ENCODE results near the gene SORCS2.

Gene SORCS2

GRCh38 chr4:7399440-7400234 is 207.3 kb downstream of the SORCS2 start:
- in situ Hi-C loops (cut with MboI; ENCODE audit: low sequenced_read_pairs), result no loop called here

GRCh38 chr4:7400671-7401298 is 208.4 kb downstream of the SORCS2 start:
- in situ Hi-C loops (cut with MboI; ENCODE audit: low sequenced_read_pairs), result no loop called here

GRCh38 chr4:7402526-7402925 is 210.2 kb downstream of the SORCS2 start:
- in situ Hi-C loops (cut with MboI; ENCODE audit: low sequenced_read_pairs), result no loop called here

GRCh38 chr4:7403001-7403400 is 210.7 kb downstream of the SORCS2 start:
- in situ Hi-C loops (cut with MboI; ENCODE audit: low sequenced_read_pairs), result no loop called here

- in situ Hi-C loops (cut with MboI; ENCODE audit: low sequenced_read_pairs), result no loop called here
Measured at GRCh38 chr4:7408166-7408565, 215.8 kb downstream of the SORCS2 start.

- in situ Hi-C loops (cut with MboI; ENCODE audit: low sequenced_read_pairs), result no loop called here
Measured at GRCh38 chr4:7410446-7410845, 218.1 kb downstream of the SORCS2 start.

GRCh38 chr4:7411491-7411890 is 219.2 kb downstream of the SORCS2 start:
- in situ Hi-C loops (cut with MboI; ENCODE audit: low sequenced_read_pairs), result no loop called here

GRCh38 chr4:7411896-7412553 is 219.7 kb downstream of the SORCS2 start:
- in situ Hi-C loops (cut with MboI; ENCODE audit: low sequenced_read_pairs), result no loop called here

- in situ Hi-C loops (cut with MboI; ENCODE audit: low sequenced_read_pairs), result no loop called here
Measured at GRCh38 chr4:7412554-7412912, 220.2 kb downstream of the SORCS2 start.

- in situ Hi-C loops (cut with MboI; ENCODE audit: low sequenced_read_pairs), result no loop called here
Measured at GRCh38 chr4:7414046-7414445, 221.7 kb downstream of the SORCS2 start.

- in situ Hi-C loops (cut with MboI; ENCODE audit: low sequenced_read_pairs), result no loop called here
Measured at GRCh38 chr4:7414736-7415510, 222.6 kb downstream of the SORCS2 start.

GRCh38 chr4:7415927-7416686 is 223.8 kb downstream of the SORCS2 start:
- in situ Hi-C loops (cut with MboI; ENCODE audit: low sequenced_read_pairs), result no loop called here

- in situ Hi-C loops (cut with MboI; ENCODE audit: low sequenced_read_pairs), result no loop called here
Measured at GRCh38 chr4:7416745-7417432, 224.6 kb downstream of the SORCS2 start.

GRCh38 chr4:7417639-7418038 is 225.3 kb downstream of the SORCS2 start:
- in situ Hi-C loops (cut with MboI; ENCODE audit: low sequenced_read_pairs), result no loop called here

GRCh38 chr4:7418131-7418943 is 226.0 kb downstream of the SORCS2 start:
- in situ Hi-C loops (cut with MboI; ENCODE audit: low sequenced_read_pairs), result no loop called here

GRCh38 chr4:7419961-7420660 is 227.8 kb downstream of the SORCS2 start:
- in situ Hi-C loops (cut with MboI; ENCODE audit: low sequenced_read_pairs), result no loop called here

GRCh38 chr4:7420661-7421040 is 228.3 kb downstream of the SORCS2 start:
- in situ Hi-C loops (cut with MboI; ENCODE audit: low sequenced_read_pairs), result no loop called here

GRCh38 chr4:7421356-7422150 is 229.2 kb downstream of the SORCS2 start:
- in situ Hi-C loops (cut with MboI; ENCODE audit: low sequenced_read_pairs), result no loop called here
